ENCODE data around the gene ZMIZ2.

Gene ZMIZ2

DNA sequence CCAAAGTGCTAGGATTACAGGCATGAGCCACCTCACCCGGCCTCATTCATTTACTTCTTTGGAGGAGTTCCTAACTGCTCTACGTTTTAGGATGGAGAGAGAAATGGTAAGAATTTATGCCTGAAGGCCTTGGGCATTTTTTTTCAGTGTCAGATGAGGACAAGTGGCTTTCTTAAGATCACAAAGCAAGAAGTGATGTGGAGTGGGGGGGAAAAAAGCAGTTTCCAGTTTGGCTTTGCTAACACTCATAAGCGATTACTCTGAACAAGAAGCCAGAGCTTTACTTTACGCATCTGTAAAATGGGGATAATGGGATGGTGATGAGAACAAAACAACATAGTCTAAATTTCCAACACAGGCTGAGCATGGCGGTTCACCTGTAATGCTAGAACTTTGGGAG lies 45.3 kb downstream of the ZMIZ2 start:
- no peak overlapping the region for H3K4me3 ChIP-seq (ENCODE audit: low read depth, low read length)
- TF ChIP-seq, protein P1, sequence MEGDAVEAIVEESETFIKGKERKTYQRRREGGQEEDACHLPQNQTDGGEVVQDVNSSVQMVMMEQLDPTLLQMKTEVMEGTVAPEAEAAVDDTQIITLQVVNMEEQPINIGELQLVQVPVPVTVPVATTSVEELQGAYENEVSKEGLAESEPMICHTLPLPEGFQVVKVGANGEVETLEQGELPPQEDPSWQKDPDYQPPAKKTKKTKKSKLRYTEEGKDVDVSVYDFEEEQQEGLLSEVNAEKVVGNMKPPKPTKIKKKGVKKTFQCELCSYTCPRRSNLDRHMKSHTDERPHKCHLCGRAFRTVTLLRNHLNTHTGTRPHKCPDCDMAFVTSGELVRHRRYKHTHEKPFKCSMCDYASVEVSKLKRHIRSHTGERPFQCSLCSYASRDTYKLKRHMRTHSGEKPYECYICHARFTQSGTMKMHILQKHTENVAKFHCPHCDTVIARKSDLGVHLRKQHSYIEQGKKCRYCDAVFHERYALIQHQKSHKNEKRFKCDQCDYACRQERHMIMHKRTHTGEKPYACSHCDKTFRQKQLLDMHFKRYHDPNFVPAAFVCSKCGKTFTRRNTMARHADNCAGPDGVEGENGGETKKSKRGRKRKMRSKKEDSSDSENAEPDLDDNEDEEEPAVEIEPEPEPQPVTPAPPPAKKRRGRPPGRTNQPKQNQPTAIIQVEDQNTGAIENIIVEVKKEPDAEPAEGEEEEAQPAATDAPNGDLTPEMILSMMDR (IDR thresholded peaks at IDR 0.05; ENCODE audit: low read depth, low read length): no peak

GRCh38 chr7:44794331-44794730 lies 45.7 kb downstream of the ZMIZ2 start:
- TF ChIP-seq, protein P1 (IDR thresholded peaks at IDR 0.05; ENCODE audit: low read depth, low read length): no peak

DNA sequence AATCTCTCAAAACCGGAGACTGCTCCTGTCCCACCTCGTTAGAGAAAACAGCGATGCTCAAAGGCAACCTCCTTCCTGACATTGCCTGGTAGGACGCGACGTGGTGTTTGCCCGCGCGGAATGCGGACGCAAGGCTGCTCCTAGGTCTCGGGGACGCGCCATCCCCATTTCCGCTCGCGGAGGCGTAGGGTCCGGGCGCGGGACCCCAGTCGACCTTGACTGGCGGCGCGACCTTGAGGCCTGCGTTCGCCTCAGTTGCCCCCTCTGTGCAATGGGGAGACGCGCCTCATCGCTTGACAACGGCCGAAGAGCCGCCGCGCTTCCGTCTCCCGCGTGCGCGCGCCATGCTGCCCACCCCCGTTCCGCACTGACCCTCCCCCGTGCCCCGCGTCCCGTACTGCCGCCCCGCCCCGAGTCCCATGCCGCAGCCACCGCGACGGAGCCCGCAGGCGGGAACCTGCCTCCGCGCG lies 47.4 kb downstream of the ZMIZ2 start:
- H3K4me3 ChIP-seq (ENCODE audit: low read depth, low read length): peak overlapping the region; percentile 95
- TF ChIP-seq, protein P1 (IDR thresholded peaks at IDR 0.05; ENCODE audit: low read depth, low read length): no peak

More at GRCh38 chr7:44794331-44794730, 45.7 kb downstream of the ZMIZ2 start:
- H3K4me3 ChIP-seq (ENCODE audit: low read depth, low read length): no peak overlapping the region

GRCh38 chr7:44796504-44797328 lies 48.1 kb downstream of the ZMIZ2 start, which contains the start of gene PPIA:
PPIA (plus strand) TSS chr7:44796681; CDS start chr7:44796725, 44 bp downstream.
- H3K4me3 ChIP-seq (ENCODE audit: low read depth, low read length): peak within 1 kb of the TSS; percentile 95
- TF ChIP-seq, protein P1 (IDR thresholded peaks at IDR 0.05; ENCODE audit: low read depth, low read length): no peak

DNA sequence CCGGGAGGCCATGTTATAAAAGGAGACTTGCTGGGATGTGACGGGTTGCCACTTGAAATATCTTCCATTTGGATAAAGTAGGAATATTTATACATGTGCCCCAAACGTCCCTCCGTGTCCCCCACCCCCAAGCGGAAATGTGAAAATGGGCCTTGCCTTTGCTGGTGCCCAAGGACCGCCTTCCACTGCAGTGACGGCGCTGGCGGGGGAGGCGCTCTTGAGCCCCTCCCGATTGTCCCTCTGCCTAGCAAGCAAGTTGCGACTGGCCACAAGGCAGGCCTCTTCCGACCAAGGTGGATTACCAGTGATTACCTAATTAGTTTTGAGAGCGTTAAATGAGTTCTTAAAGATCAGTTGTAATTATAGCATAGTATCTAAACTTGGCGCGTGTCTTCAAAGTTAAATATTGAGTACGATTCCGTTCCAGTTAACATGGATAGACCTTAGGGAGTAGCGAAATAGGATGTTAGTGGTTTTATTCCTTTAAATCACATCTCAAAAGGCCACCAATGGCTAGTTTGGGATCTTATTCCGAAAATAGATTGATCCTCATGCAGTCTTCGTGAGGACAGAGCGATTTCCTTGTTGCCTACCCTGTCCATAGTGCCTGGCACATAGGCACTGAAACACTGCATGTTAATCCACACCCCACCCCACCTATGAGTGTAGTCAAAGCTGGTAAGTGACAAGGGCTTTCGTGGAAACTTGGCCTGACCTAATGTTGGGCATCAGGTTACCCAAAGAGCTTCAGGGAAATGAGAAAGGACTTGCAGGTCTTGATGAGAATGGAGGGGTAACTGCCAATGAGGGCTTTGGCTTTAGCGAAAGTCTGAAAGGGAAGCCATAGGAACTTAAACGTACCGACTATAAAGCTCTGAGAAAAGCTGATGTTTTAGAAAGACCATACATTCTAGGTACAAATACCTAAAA lies 48.9 kb downstream of the ZMIZ2 start:
- H3K4me3 ChIP-seq (ENCODE audit: low read depth, low read length): peak overlapping the region; percentile 95
- TF ChIP-seq, protein P1 (IDR thresholded peaks at IDR 0.05; ENCODE audit: low read depth, low read length): no peak

GRCh38 chr7:44798649-44799305 lies 50.1 kb downstream of the ZMIZ2 start:
- peak overlapping the region; percentile 95 for H3K4me3 ChIP-seq (ENCODE audit: low read depth, low read length)
- TF ChIP-seq, protein P1 (IDR thresholded peaks at IDR 0.05; ENCODE audit: low read depth, low read length): no peak
